Measurements from ENCODE around the gene PDXK. TPM values are rescaled to one million over a fixed set of nuclear protein-coding genes. Genes with fewer than 3 reads are reported as not detected.

The PDXK gene
- total RNA-seq, 3 donors from 2014 or later, result 51.5 to 79.2 (median 65.6) TPM

DNA sequence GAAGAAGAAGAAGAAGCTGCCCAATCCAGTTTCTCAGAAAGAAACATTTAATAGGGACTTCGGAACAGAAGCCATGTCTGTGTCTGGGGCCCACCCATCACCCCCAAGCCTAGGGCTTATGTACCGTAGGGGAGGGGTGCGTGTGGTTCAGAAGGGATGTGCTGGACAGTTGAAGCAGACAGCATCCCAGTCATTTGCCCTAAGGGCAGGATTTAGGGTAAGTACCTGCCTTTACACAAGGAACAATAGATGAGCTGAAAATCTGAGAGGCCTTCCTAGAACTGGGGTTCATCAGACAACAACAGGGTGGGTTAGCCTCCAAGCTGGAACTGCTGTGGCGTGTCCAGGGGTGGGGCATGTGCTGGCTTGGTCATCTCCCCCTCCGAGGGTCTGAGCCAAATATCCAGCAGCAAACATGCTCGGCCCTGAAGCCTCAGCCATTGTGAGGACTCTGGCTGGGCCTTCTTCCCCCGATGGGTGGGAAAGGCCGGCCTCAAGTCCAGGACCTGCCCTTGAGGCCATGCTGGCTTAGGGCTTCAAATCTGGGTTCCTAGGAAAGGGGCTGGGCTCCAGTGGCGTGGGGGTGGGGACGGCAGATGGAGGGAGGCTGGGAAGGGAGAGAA is 45.1 kb downstream of the PDXK start:
- no peaks in the 10 kb centered on the region for H3K4me1 ChIP-seq
- DNase-seq (ENCODE audit: low spot score in 2 of 2), result no peak
- intact Hi-C loops (cut with DNase I; ENCODE audit: low total_unique reads), result no loop called here
- no peak overlapping the region for H3K4me3 ChIP-seq
- peak overlapping the region; percentile 54 to 66 for H3K27ac ChIP-seq
- no peaks in the 10 kb centered on the region for H3K36me3 ChIP-seq
- no peak for TF ChIP-seq POLR2AphosphoS5 (IDR thresholded peaks at IDR 0.05)
- TF ChIP-seq, protein P1, sequence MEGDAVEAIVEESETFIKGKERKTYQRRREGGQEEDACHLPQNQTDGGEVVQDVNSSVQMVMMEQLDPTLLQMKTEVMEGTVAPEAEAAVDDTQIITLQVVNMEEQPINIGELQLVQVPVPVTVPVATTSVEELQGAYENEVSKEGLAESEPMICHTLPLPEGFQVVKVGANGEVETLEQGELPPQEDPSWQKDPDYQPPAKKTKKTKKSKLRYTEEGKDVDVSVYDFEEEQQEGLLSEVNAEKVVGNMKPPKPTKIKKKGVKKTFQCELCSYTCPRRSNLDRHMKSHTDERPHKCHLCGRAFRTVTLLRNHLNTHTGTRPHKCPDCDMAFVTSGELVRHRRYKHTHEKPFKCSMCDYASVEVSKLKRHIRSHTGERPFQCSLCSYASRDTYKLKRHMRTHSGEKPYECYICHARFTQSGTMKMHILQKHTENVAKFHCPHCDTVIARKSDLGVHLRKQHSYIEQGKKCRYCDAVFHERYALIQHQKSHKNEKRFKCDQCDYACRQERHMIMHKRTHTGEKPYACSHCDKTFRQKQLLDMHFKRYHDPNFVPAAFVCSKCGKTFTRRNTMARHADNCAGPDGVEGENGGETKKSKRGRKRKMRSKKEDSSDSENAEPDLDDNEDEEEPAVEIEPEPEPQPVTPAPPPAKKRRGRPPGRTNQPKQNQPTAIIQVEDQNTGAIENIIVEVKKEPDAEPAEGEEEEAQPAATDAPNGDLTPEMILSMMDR (IDR thresholded peaks at IDR 0.05), result no peak
- TF ChIP-seq POLR2A (IDR thresholded peaks at IDR 0.05), result no peak
- H3K27me3 ChIP-seq, result no peaks in the 10 kb centered on the region
- H3K9me3 ChIP-seq, result no peaks in the 10 kb centered on the region

DNA sequence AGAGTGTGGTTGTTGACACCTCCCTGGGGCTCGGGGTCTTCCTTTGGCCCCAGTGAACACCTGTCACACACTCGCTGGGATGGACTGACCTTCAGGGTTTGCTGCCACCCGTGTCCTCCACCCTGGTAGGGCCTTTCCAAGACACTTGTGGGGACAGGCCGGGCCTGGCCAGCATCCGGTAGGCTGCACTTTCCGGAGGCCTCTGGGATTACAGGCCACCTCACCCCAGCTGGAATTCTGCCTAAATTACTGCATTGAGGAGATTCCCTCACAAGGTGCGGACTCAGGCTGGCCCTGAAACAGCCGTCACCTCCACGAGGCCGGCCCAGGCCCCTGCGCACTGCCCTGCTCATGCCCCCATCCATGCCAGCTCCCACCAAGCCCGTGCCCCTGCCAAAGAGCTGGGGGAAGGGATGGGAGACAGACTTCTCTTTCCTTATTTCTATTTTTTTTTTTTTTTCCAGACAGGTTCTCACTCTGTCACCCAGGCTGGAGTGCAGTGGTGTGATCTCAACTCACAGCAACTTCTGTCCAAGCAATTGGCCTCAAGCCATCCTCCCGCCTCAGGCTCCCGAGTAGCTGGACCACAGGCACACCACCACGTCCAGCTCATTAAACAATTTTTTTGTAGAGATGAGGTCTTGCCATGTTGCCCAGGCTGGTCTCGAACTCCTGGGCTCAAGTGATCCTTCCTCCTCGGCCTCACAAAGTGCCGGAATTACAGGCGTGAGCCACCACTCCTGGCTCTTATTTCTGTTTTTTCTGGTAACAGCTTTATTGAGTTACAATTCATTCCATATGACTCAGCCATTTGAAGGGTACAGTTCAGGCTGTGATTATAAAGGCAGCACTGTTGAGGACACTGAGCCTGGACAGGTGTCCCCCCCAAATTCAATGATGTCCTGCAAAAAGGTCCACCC is 45.9 kb downstream of the PDXK start:
- Histone ChIP-seq H3K9me3 (no peaks in the 10 kb centered on the region), H3K4me3 (no peak overlapping the region), H3K4me1 (no peaks in the 10 kb centered on the region), H3K27ac (peak overlapping the region; percentile 54 to 66), H3K36me3 (no peaks in the 10 kb centered on the region), H3K27me3 (no peaks in the 10 kb centered on the region)
- DNase-seq (ENCODE audit: low spot score in 2 of 2), result no peak
- intact Hi-C loops (cut with DNase I; ENCODE audit: low total_unique reads), result no loop called here
- TF ChIP-seq POLR2A (IDR thresholded peaks at IDR 0.05) (no peak), POLR2AphosphoS5 (IDR thresholded peaks at IDR 0.05) (no peak)
- TF ChIP-seq, protein P1 (IDR thresholded peaks at IDR 0.05), result no peak

DNA sequence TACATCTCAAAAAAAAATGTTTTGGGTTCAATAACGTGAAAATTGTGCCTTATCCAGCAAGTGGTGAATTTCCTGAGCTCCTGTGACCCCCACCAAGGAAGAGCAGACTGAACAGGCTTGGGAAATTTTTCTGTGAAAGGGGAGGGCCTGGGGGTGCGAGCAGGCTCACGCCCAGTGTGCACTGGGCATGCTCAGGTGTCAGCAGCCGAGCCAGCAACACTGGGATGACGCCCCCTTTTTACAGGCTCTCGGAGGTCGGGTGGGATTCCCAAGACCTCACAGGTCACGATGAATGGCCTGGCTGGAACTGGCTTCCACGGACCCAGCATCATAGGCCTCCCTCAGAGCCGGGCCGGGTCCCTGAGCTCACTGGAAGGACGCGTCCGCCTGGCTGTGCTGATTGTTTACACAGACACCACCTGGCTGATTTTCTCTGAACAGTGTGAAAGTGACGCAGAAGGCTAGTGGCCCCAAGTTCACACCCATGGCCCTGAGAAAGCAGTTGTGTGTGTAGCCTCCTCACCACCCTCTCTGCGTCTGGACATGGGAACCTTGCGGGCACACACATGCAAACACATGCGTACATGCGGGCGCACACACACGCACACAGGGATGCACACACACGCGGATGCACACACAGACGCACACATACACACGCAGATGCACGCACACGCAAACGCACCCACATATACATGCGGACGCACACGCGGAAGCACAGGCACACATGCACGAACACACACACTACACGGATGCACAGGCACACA is 48.0 kb downstream of the PDXK start:
- H3K27ac ChIP-seq, result no peak overlapping the region

DNA sequence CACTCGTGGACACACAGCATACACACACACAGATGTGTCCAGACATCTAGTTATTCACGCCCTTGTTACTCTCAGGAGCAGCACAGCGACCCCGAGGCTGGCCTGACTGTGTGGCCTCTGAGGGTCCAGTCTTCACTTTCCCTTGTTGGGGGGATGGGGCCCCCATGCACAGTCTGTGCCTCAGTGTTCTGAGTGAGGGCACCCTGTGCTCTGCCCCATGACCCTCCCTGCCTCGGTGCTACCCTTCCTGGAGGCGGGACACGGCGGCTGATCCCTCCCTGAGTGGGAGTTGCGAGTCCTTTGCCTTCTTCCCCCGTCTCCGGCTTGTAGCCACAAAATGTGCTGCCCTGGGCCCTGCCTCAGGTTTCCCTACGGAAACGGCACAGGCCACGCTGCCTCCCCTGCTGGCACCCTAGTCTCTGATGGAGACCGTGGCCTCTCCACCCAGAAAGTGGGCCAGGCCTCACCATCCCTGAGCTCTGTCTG is 48.6 kb downstream of the PDXK start:
- intact Hi-C loops (cut with DNase I; ENCODE audit: low total_unique reads), result no loop called here
- TF ChIP-seq POLR2A (IDR thresholded peaks at IDR 0.05) (no peak), POLR2AphosphoS5 (IDR thresholded peaks at IDR 0.05) (no peak)
- TF ChIP-seq, protein P1 (IDR thresholded peaks at IDR 0.05), result no peak
- no peak for DNase-seq (ENCODE audit: low spot score in 2 of 2)
- Histone ChIP-seq H3K4me1 (no peaks in the 10 kb centered on the region), H3K36me3 (no peaks in the 10 kb centered on the region), H3K4me3 (no peak overlapping the region), H3K9me3 (no peaks in the 10 kb centered on the region), H3K27ac (no peak overlapping the region), H3K27me3 (no peaks in the 10 kb centered on the region)

More for the DNA sequence above, 48.0 kb downstream of the PDXK start:
- H3K4me1 ChIP-seq, result no peaks in the 10 kb centered on the region
- DNase-seq (ENCODE audit: low spot score in 2 of 2), result no peak
- intact Hi-C loops (cut with DNase I; ENCODE audit: low total_unique reads), result no loop called here
- H3K9me3 ChIP-seq, result no peaks in the 10 kb centered on the region
- H3K4me3 ChIP-seq, result no peak overlapping the region
- H3K27me3 ChIP-seq, result no peaks in the 10 kb centered on the region
- H3K36me3 ChIP-seq, result no peaks in the 10 kb centered on the region
- TF ChIP-seq POLR2AphosphoS5 (IDR thresholded peaks at IDR 0.05) (no peak), POLR2A (IDR thresholded peaks at IDR 0.05) (no peak)
- TF ChIP-seq, protein P1 (IDR thresholded peaks at IDR 0.05), result no peak

All from breast epithelium (tissue), 4 donors.